A673 (cell line): ENCODE measurements around the gene CHDH.

Source experiments
- CTCF ChIP-seq: fragments of 300-800, 200-600 bp; sonication (generic); conservative IDR thresholded peaks from 2 replicates; pipeline ENCODE4 v1.5.1; 2017; ENCODE audit warnings: low read depth, mild to moderate bottlenecking, antibody characterized with exemption, low read length, moderate library complexity, mixed read lengths
- EZH2 ChIP-seq: fragments of 200-600 bp; sonication (generic); IDR thresholded peaks from 2 replicates; pipeline ENCODE4 v1.6.1; 2017; ENCODE audit warnings: borderline replicate concordance, low read depth, mild to moderate bottlenecking, mixed read lengths, antibody characterized with exemption, low read length; ENCODE audit not compliant: poor library complexity, severe bottlenecking

- no peak for TF ChIP-seq EZH2
- no peak for TF ChIP-seq CTCF
These were observed 16.6 kb downstream of the CHDH start for GRCh38 chr3:53829605-53830004.
